ENCODE data around the gene COPRS. TPM values are rescaled to one million over a fixed set of nuclear protein-coding genes. Genes with fewer than 3 reads are reported as not detected.

COPRS gene
- total RNA-seq, 1 experiment from 2014 or later = 199 TPM

DNA sequence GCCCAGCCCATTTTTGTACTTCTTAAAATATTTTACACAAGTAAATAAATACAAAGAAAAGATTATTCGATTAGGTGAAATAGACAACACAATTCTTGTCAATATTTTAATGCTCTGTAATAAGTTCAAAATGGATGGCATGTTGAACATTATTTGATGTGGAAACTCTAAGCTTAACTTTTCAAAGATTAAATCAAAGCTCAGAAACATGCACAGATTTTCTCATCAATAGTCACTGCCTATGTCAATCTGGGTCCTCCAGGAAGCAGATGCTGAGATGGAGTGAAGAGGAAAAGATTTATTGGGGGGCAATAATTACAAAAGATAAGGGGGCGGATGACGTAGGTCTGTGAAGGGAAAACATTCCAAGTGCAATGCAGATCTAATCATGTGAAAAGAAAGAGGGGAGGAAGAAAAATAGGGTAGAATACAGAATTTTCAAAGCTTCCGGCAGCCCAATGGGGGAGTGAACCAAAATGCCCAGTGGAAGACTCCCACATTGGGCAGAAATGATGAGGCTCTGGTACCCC is 50.5 kb downstream of the COPRS start:
- no peak for DNase-seq (ENCODE audit: low read depth)

GRCh38 chr17:31807846-31808245 is 51.2 kb downstream of the COPRS start:
- no peak for DNase-seq (ENCODE audit: low read depth)

DNA sequence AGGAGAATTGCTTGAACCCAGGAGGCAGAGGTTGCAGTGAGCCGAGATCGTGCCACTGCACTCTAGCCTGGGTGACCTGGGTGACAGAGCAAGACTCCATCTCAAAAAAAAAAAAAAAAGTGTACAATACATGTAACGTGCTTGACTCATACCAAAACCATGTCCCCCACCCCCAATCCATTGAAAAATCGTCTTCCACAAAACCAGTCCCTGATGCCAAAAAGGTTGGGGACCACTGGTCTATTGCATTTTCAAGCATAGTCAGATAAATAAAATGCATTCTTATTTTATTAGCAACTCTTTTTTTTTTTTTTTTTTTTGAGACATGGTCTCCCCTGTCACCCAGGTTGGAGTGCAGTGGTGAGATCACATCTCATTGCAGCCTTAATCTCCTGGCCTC is 52.1 kb downstream of the COPRS start:
- DNase-seq (ENCODE audit: low read depth) = no peak

DNA sequence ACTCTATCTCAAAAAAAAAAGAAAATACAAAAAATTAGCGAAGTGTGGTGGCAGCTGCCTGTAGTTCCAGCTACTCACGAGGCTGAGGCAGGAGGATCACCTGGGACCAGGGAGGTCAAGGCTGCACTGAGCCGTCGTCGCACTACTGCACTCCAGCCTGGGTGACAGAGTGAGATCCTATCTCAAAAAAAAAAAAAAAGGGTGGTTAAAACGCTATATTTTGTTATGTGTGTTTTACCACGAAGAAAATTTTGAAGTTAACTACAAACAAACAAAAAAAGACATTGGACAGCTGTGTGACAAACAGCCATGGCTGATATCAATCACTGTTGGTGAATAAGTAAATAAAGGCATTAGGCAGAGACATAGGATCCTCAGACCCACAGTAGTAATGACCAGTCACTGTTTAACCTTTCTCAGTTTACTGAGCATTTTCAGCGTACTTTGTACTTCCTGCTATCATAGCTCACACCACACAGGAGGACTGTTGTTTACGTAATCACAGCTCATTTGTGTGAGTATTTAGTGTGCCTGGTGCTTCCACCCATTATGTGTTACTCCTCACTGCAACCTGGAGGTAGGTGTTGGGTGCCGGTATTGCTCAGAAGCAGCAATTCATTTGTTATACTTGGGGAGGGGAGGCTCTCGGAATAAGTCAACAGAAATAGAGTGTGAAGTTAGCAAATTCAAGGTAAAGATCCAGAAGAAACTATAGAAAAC is 55.4 kb downstream of the COPRS start:
- DNase-seq (ENCODE audit: low read depth) = no peak

DNA sequence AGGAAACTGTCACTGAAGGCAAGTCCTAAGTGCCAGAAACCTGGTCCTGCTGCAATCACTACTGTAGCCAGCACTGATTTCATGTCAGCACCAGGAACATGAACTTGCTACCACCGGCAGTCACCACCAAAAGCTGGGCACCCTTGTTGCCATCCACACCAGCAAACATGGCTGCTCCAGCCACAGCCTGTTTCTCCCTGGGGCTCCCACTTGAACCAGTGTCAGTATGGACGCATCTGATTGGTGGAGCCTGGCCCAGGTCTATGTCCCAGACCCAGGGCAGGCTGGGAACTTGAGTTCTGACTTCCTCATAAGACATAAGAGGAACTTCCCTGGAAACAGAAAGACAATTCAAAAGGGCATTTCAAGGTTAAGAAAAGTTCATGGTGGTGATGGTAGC is 56.5 kb downstream of the COPRS start:
- DNase-seq (ENCODE audit: low read depth) = peak; percentile 30

Other genes starting within 250 kb of the COPRS start
- 135 and 285 TPM in 2 replicates for gene UTP6, start 42.5 kb upstream of the COPRS start, total RNA-seq (2014; rRNA removed; shearing (Covaris generic))
- gene SUZ12, start 77.8 kb upstream of the COPRS start, total RNA-seq (2014; rRNA removed; shearing (Covaris generic)) = 25.0 and 27.5 TPM in 2 replicates
- 6.2 and 7.0 TPM in 2 replicates for gene LRRC37B, start 148.1 kb upstream of the COPRS start, total RNA-seq (2014; rRNA removed; shearing (Covaris generic))

Data from Daoy (cell line).